HepG2 (cell line): ENCODE results near the gene DEFB129. TPM values are rescaled to one million over a fixed set of nuclear protein-coding genes. Genes with fewer than 3 reads are reported as not detected.

Source experiments
- ATAC-seq: fragments of 200-7000 bp; cut with Tn5 transposase; 3 replicates; pipeline ENCODE4 v1.9.1; 2020; ENCODE audit warnings: mild to moderate bottlenecking, moderate library complexity
- BruUV-seq: library from RNA; stranded (reverse); fragments of 400-500 nt; replicated peaks from 2 replicates; lab custom pipeline; 2021; lab: Mats Ljungman, UMichigan
- CTCF ChIA-PET: fragments of 300-600 bp; formaldehyde crosslinking; extraction: SDS; loops from one replicate; lab custom pipeline; 2021; ENCODE audit warnings: low total read pairs, inconsistent platforms, low intra/inter-chr PET ratio; lab: Yijun Ruan, JAX
- POLR2A ChIA-PET: fragments of 350-600 bp; sonication (Branson Sonifier 250); formaldehyde crosslinking; loops from one replicate; lab custom pipeline; 2020; ENCODE audit warnings: antibody characterized with exemption, inconsistent platforms; lab: Yijun Ruan, JAX
- DNase-seq: peaks from one replicate; pipeline ENCODE4 v3.0.0-alpha.2; 2015; ENCODE audit warnings: low spot score
- FAIRE-seq: peaks from 3 replicates; lab custom pipeline; 2011; peaks lifted over from hg19 to GRCh38; lab: Jason Lieb, UNC
- H2AFZ ChIP-seq: one replicate; pipeline ENCODE4 v1.6.1; 2011; ENCODE audit warnings: low read length, inconsistent platforms
- H3K27ac ChIP-seq: fragments of 300-600 bp; 3 replicates; pipeline ENCODE4 v1.8.0; 2011; ENCODE audit warnings: mixed run types, mild to moderate bottlenecking, mixed read lengths, low read length, inconsistent platforms; ENCODE audit not compliant: insufficient read depth; ENCODE audit errors: extremely low read length
- H3K27me3 ChIP-seq, 2 experiments: fragments of 200-600 bp in 1 of 2; 2 replicates in 1 of 2; 3 replicates in 1 of 2; pipeline versions ENCODE4 v1.6.0 to v1.8.0; 2011; ENCODE audit warnings: low read length in 2 of 2, mild to moderate bottlenecking in 2 of 2, moderate library complexity in 2 of 2, inconsistent platforms in 1 of 2; ENCODE audit not compliant: insufficient read depth in 2 of 2, control insufficient read depth in 1 of 2
- H3K36me3 ChIP-seq, 2 experiments: fragments of 200-600 bp in 1 of 2; replicated peaks in 1 of 2; 2 replicates in 1 of 2; 3 replicates in 1 of 2; pipeline versions ENCODE4 v1.5.1 to v1.8.0; 2011; ENCODE audit warnings: low read length in 2 of 2, inconsistent platforms in 1 of 2; ENCODE audit not compliant: insufficient read depth in 2 of 2, control insufficient read depth in 1 of 2
- H3K4me1 ChIP-seq: 2 replicates; pipeline ENCODE4 v1.5.1; 2012; ENCODE audit warnings: low read length, inconsistent platforms; ENCODE audit not compliant: insufficient read depth
- H3K4me2 ChIP-seq: 2 replicates; pipeline ENCODE4 v1.6.0; 2011; ENCODE audit warnings: low read depth, low read length, inconsistent platforms
- H3K4me3 ChIP-seq, 3 experiments: fragments of 200-600 bp in 1 of 3; sonication (generic), shearing (Covaris generic) in 1 of 3; replicated peaks in 1 of 3; 2 replicates each; pipeline ENCODE4 v1.5.1; 2011 to 2016; ENCODE audit warnings: low read length in 3 of 3, inconsistent platforms in 2 of 3, low read depth in 2 of 3, mild to moderate bottlenecking in 2 of 3, control low read depth in 1 of 3, mixed read lengths in 1 of 3; ENCODE audit not compliant: insufficient read depth in 1 of 3
- H3K79me2 ChIP-seq: one replicate; pipeline ENCODE4 v1.6.1; 2011; ENCODE audit warnings: low read length, inconsistent platforms; ENCODE audit not compliant: insufficient read depth
- H3K9ac ChIP-seq: 2 replicates; pipeline ENCODE4 v1.6.0; 2011; ENCODE audit warnings: mild to moderate bottlenecking, low read depth, low read length, inconsistent platforms; ENCODE audit not compliant: insufficient read depth
- H3K9me3 ChIP-seq: 2 replicates; pipeline ENCODE4 v1.5.1; 2012; ENCODE audit warnings: mild to moderate bottlenecking, low read length
- H4K20me1 ChIP-seq: 2 replicates; pipeline ENCODE4 v1.6.0; 2011; ENCODE audit warnings: inconsistent platforms, mild to moderate bottlenecking, low read length, moderate library complexity; ENCODE audit not compliant: insufficient read depth
- ARNTL ChIP-seq: sonication (generic); formaldehyde crosslinking; IDR thresholded peaks from 2 replicates; pipeline ENCODE4 v1.4.0; 2020; ENCODE audit warnings: mild to moderate bottlenecking, missing genetic modification reagents
- CREM ChIP-seq, 2 experiments: sonication (generic) in 1 of 2; formaldehyde crosslinking in 1 of 2; IDR thresholded peaks; 2 replicates each; pipeline versions ENCODE4 v1.4.0 to v1.6.1; 2016 to 2020; ENCODE audit warnings: antibody characterized with exemption in 1 of 2, mild to moderate bottlenecking in 1 of 2, missing genetic modification reagents in 1 of 2
- EEA1 ChIP-seq: sonication (generic); formaldehyde crosslinking; IDR thresholded peaks from 2 replicates; pipeline ENCODE4 v1.5.1; 2020; ENCODE audit warnings: mild to moderate bottlenecking, missing genetic modification reagents, borderline replicate concordance
- NFRKB ChIP-seq: fragments of 450-650 bp; IDR thresholded peaks from 2 replicates; pipeline ENCODE4 v1.6.1; 2017
- PAX8 ChIP-seq: sonication (generic); formaldehyde crosslinking; IDR thresholded peaks from 2 replicates; pipeline ENCODE4 v1.8.0; 2022; ENCODE audit warnings: mild to moderate bottlenecking, missing genetic modification reagents, borderline replicate concordance
- RAD21 ChIP-seq: fragments of 450-650 bp; formaldehyde crosslinking; IDR thresholded peaks from 2 replicates; pipeline ENCODE4 v1.5.0; 2020; ENCODE audit warnings: mild to moderate bottlenecking
- REL ChIP-seq: sonication (generic); formaldehyde crosslinking; conservative IDR thresholded peaks from 2 replicates; pipeline ENCODE4 v1.8.0; 2022; ENCODE audit warnings: mild to moderate bottlenecking, missing genetic modification reagents, moderate library complexity
- RNF2 ChIP-seq: fragments of 450-650 bp; conservative IDR thresholded peaks from 2 replicates; pipeline ENCODE4 v1.6.1; 2016; ENCODE audit warnings: low read depth
- SMAD9 ChIP-seq: sonication (generic); formaldehyde crosslinking; IDR thresholded peaks from 2 replicates; pipeline ENCODE4 v1.5.1; 2020; ENCODE audit warnings: mild to moderate bottlenecking, missing genetic modification reagents
- SMC3 ChIP-seq: IDR thresholded peaks from 2 replicates; pipeline ENCODE4 v1.6.1; 2011; ENCODE audit warnings: low read length, improper control_type of control experiment
- STAG1 ChIP-seq: sonication (generic); formaldehyde crosslinking; IDR thresholded peaks from 2 replicates; pipeline ENCODE4 v1.4.0; 2020; ENCODE audit warnings: missing genetic modification reagents
- TCF7 ChIP-seq: sonication (generic); IDR thresholded peaks from 2 replicates; pipeline ENCODE4 v1.6.1; 2016; ENCODE audit warnings: antibody characterized with exemption, low read depth
- ZNF232 ChIP-seq: sonication (generic); formaldehyde crosslinking; IDR thresholded peaks from 2 replicates; pipeline ENCODE4 v1.4.0; 2020; ENCODE audit warnings: missing genetic modification reagents, borderline replicate concordance
- ZNF432 ChIP-seq: sonication (generic); formaldehyde crosslinking; IDR thresholded peaks from 2 replicates; pipeline ENCODE4 v1.5.0; 2020; ENCODE audit warnings: missing genetic modification reagents, mild to moderate bottlenecking, borderline replicate concordance
- ZNF558 ChIP-seq: sonication (generic); formaldehyde crosslinking; IDR thresholded peaks from 2 replicates; pipeline ENCODE4 v1.9.0; 2022; ENCODE audit warnings: mild to moderate bottlenecking, missing genetic modification reagents, borderline replicate concordance
- ZSCAN29 ChIP-seq: sonication (generic); formaldehyde crosslinking; conservative IDR thresholded peaks from 2 replicates; pipeline ENCODE4 v1.4.0; 2020; ENCODE audit warnings: mild to moderate bottlenecking, missing genetic modification reagents
- WGBS: methylation state at CpG from one replicate; pipeline ENCODE4 v1.1.6; 2017; ENCODE audit warnings: low lambda C conversion rate; 5-methylcytosine and 5-hydroxymethylcytosine counted together
- in situ Hi-C: cut with HindIII; loops from 2 replicates; pipeline ENCODE4 v1.10.0; 2017; ENCODE audit warnings: low pct_unique_long_range_greater_than_20kb; ENCODE audit not compliant: extremely low pct_ligation_motif_present
- intact Hi-C: fragments of 100-400 bp; cut with micrococcal nuclease; formaldehyde crosslinking; loops from one replicate; pipeline ENCODE4 v1.10.0; 2022; ENCODE audit not compliant: unreplicated experiment
- polyA plus RNA-seq, 8 experiments: library from polyadenylated mRNA; depleted of rRNA in 3 of 8; stranded (reverse) in 7 of 8; unstranded in 1 of 8; fragments of >200 nt; fragmentation: Illumina TruSeq in 4 of 8; extraction: Trizol in 4 of 8; gene quantifications; 2 replicates each; pipeline versions ENCODE4 v1.2.1 to v1.2.3, GENCODE V29; 2011 to 2016; ENCODE audit warnings: low read depth in 4 of 8, missing spikeins in 1 of 8, mixed read lengths in 1 of 8; ENCODE audit not compliant: insufficient read depth in 1 of 8
- total RNA-seq, 5 experiments: library from RNA; depleted of rRNA; stranded (reverse); fragments of >200 nt; fragmentation: Illumina TruSeq; extraction: Trizol; gene quantifications; 2 replicates each; pipeline ENCODE4 v1.2.3, GENCODE V29; 2016; ENCODE audit warnings: low read depth in 1 of 5
- TF ChIP-seq, protein P1 (sequence below): sonication (generic); formaldehyde crosslinking; IDR thresholded peaks from 2 replicates; pipeline ENCODE4 v1.5.0; 2020; ENCODE audit warnings: mild to moderate bottlenecking, missing genetic modification reagents, moderate library complexity
- TF ChIP-seq, protein P2 (sequence below), 2 experiments: sonication (generic) in 1 of 2; formaldehyde crosslinking in 1 of 2; IDR thresholded peaks; 2 replicates each; pipeline versions ENCODE4 v1.5.1 to v1.6.1; 2011 to 2020; ENCODE audit warnings: borderline replicate concordance in 1 of 2, low read depth in 1 of 2, low read length in 1 of 2, mild to moderate bottlenecking in 1 of 2, missing genetic modification reagents in 1 of 2, moderate library complexity in 1 of 2
- TF ChIP-seq, protein P3 (sequence below): IDR thresholded peaks from 2 replicates; pipeline ENCODE4 v1.6.1; 2012; ENCODE audit warnings: low read depth, low read length, improper control_type of control experiment

DEFB129 gene
- total and polyA plus RNA-seq, 2 of the 13 experiments (the other 11 are each of a cell fraction or from before 2014, with no cell fraction given): not detected

DNA sequence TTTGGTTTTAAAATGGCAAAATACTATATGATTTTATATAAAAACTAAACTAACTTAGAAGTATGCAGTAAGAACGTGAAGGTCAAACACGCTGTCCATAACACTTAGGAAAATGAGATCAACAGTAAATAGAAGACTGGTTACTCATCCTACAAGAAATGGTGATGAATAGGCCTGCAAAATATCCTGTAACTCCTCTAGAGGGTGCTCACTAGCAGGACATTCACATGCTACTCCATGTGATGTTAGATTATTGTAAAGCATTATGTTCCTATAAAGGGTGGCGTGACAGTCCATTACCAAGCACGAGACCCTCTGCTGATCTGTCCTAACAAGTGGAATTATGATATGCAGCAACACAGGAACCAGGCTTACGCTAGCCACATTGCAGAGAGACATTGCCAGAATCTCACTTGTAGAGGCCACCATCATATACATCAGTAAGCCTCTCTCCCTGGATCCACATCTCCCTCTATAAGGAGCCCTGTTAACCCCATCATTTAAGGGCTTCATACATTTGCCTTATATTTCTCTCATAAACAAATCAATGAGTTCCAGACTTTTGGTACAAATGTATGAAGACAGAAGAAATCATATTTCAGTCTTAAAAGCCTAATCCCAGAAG lies 18.0 kb upstream of the DEFB129 start:
- Histone ChIP-seq H3K4me2 (no peak overlapping the region), H2AFZ (no peak overlapping the region), H4K20me1 (no peaks in the 10 kb centered on the region), H3K79me2 (no peaks in the 10 kb centered on the region), H3K27ac (no peak overlapping the region), H3K9me3 (no peaks in the 10 kb centered on the region), H3K4me3 (no peak overlapping the region), H3K4me1 (no peaks in the 10 kb centered on the region), H3K27me3 (peaks cover 1 to 27% of the 10 kb centered on the region in 2 experiments; a peak in 4 of 5 replicates), H3K36me3 (no peaks in the 10 kb centered on the region), H3K9ac (no peak overlapping the region)
- intact Hi-C loops: loop anchor here (1.0 to 2.0 kb wide), 2 partner anchors 58 to 121 kb away; no protein-coding TSS in a partner anchor
- in situ Hi-C loops: no loop called here
- 3% methylated on average over 5 of the region's 5 CpGs for WGBS
- peak; percentile 92 for ATAC-seq
- DNase-seq: peak; percentile 64
- ChIA-PET CTCF (interaction anchor here (0.7 to 2.1 kb wide), 3 partner anchors 11 to 121 kb away, joined by 4 to 19 read pairs (median 8); no protein-coding TSS in a partner anchor), POLR2A (no interaction called here)
- no TSS peak for BruUV-seq
- FAIRE-seq: peak; percentile 12
- TF ChIP-seq NFRKB (no peak), ZNF432 (CRISPR knock-in tag) (no peak), REL (0 out of 2 replicates have a peak, but pooled peaks have one; percentile 24), RNF2 (no peak), RAD21 (peak; percentile 47), CREM (IDR thresholded peaks at IDR 0.05) (no peak), CREM (CRISPR knock-in tag; IDR thresholded peaks at IDR 0.05) (no peak), ARNTL (peak; percentile 56), TCF7 (no peak), ZNF232 (CRISPR knock-in tag) (no peak), SMC3 (peak; percentile 66; the same call in 1 of the 2 replicates), STAG1 (CRISPR knock-in tag) (peak; percentile 75), ZSCAN29 (CRISPR knock-in tag) (no peak), SMAD9 (CRISPR knock-in tag) (no peak), PAX8 (CRISPR knock-in tag) (no peak), EEA1 (CRISPR knock-in tag) (no peak), ZNF558 (CRISPR knock-in tag) (no peak)
- TF ChIP-seq, protein P1, sequence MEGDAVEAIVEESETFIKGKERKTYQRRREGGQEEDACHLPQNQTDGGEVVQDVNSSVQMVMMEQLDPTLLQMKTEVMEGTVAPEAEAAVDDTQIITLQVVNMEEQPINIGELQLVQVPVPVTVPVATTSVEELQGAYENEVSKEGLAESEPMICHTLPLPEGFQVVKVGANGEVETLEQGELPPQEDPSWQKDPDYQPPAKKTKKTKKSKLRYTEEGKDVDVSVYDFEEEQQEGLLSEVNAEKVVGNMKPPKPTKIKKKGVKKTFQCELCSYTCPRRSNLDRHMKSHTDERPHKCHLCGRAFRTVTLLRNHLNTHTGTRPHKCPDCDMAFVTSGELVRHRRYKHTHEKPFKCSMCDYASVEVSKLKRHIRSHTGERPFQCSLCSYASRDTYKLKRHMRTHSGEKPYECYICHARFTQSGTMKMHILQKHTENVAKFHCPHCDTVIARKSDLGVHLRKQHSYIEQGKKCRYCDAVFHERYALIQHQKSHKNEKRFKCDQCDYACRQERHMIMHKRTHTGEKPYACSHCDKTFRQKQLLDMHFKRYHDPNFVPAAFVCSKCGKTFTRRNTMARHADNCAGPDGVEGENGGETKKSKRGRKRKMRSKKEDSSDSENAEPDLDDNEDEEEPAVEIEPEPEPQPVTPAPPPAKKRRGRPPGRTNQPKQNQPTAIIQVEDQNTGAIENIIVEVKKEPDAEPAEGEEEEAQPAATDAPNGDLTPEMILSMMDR (CRISPR knock-in tag): peak; percentile 85
- TF ChIP-seq, protein P2, sequence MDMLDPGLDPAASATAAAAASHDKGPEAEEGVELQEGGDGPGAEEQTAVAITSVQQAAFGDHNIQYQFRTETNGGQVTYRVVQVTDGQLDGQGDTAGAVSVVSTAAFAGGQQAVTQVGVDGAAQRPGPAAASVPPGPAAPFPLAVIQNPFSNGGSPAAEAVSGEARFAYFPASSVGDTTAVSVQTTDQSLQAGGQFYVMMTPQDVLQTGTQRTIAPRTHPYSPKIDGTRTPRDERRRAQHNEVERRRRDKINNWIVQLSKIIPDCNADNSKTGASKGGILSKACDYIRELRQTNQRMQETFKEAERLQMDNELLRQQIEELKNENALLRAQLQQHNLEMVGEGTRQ (IDR thresholded peaks at IDR 0.05; ENCODE audit: low read depth, low read length): no peak
- TF ChIP-seq, protein P2 (CRISPR knock-in tag; IDR thresholded peaks at IDR 0.05; ENCODE audit: borderline replicate concordance): no peak
- TF ChIP-seq, protein P3, sequence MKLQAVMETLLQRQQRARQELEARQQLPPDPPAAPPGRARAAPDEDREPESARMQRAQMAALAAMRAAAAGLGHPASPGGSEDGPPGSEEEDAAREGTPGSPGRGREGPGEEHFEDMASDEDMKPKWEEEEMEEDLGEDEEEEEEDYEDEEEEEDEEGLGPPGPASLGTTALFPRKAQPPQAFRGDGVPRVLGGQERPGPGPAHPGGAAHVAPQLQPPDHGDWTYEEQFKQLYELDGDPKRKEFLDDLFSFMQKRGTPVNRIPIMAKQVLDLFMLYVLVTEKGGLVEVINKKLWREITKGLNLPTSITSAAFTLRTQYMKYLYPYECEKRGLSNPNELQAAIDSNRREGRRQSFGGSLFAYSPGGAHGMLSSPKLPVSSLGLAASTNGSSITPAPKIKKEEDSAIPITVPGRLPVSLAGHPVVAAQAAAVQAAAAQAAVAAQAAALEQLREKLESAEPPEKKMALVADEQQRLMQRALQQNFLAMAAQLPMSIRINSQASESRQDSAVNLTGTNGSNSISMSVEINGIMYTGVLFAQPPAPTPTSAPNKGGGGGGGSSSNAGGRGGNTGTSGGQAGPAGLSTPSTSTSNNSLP: peak; percentile 32; the same call in 1 of the 2 replicates
